Chondrocyte (in vitro differentiated cells): ENCODE measurements around the gene MTARC2. TPM values are rescaled to one million over a fixed set of nuclear protein-coding genes. Genes with fewer than 3 reads are reported as not detected.

Source experiments
- DNase-seq: peaks from one replicate; pipeline ENCODE4 v3.0.0; 2021; ENCODE audit warnings: mixed read lengths, low spot score
- H3K27ac Mint-ChIP-seq: one replicate; pipeline ENCODE4 v1.8.0; 2021; ENCODE audit warnings: mild to moderate bottlenecking, moderate library complexity, mixed read lengths; ENCODE audit not compliant: unreplicated experiment
- H3K27me3 Mint-ChIP-seq: 2 replicates; pipeline ENCODE4 v1.8.0; 2021; ENCODE audit warnings: low read depth, mixed read lengths
- H3K36me3 Mint-ChIP-seq: 2 replicates; pipeline ENCODE4 v1.8.0; 2021; ENCODE audit warnings: low read depth, mixed read lengths
- H3K4me1 Mint-ChIP-seq: 2 replicates; pipeline ENCODE4 v1.8.0; 2021; ENCODE audit warnings: low read depth, mild to moderate bottlenecking, mixed read lengths
- H3K4me3 Mint-ChIP-seq: one replicate; pipeline ENCODE4 v1.8.0; 2021; ENCODE audit warnings: mild to moderate bottlenecking, moderate library complexity, mixed read lengths; ENCODE audit not compliant: unreplicated experiment
- H3K9me3 Mint-ChIP-seq: 2 replicates; pipeline ENCODE4 v1.8.0; 2021; ENCODE audit warnings: low read depth, mixed read lengths
- CTCF ChIP-seq: fragments of 200-600 bp; sonication (generic); IDR thresholded peaks from 2 replicates; pipeline ENCODE4 v1.5.0; 2021; ENCODE audit warnings: antibody characterized with exemption, mild to moderate bottlenecking, moderate library complexity
- total RNA-seq: library from RNA; stranded (reverse); gene quantifications from 3 replicates; pipeline ENCODE4 v1.2.1, GENCODE V29; 2021

The MTARC2 gene
- total RNA-seq, 1 donor from 2014 or later = 19.5 TPM

GRCh38 chr1:220808345-220809186, 60.4 kb downstream of the MTARC2 start:
- no peak for TF ChIP-seq CTCF
- H3K27me3 Mint-ChIP-seq = no peaks in the 10 kb centered on the region
- H3K9me3 Mint-ChIP-seq = no peaks in the 10 kb centered on the region
- peak overlapping the region; percentile 5 for H3K4me3 Mint-ChIP-seq
- H3K27ac Mint-ChIP-seq = peak overlapping the region; percentile 53
- DNase-seq = no peak
- peaks cover 30% of the 10 kb centered on the region for H3K4me1 Mint-ChIP-seq
- peaks cover 4% of the 10 kb centered on the region for H3K36me3 Mint-ChIP-seq

- no peak for DNase-seq
- H3K9me3 Mint-ChIP-seq = no peaks in the 10 kb centered on the region
- no peak for TF ChIP-seq CTCF
- H3K4me1 Mint-ChIP-seq = peaks cover 24% of the 10 kb centered on the region
- peaks cover 4% of the 10 kb centered on the region for H3K36me3 Mint-ChIP-seq
- no peaks in the 10 kb centered on the region for H3K27me3 Mint-ChIP-seq
- H3K4me3 Mint-ChIP-seq = no peak overlapping the region
- H3K27ac Mint-ChIP-seq = no peak overlapping the region
Measured at GRCh38 chr1:220809187-220809550, 61.0 kb downstream of the MTARC2 start.

- peaks cover 4% of the 10 kb centered on the region for H3K36me3 Mint-ChIP-seq
- H3K27ac Mint-ChIP-seq = no peak overlapping the region
- no peak for DNase-seq
- H3K4me3 Mint-ChIP-seq = no peak overlapping the region
- no peak for TF ChIP-seq CTCF
- no peaks in the 10 kb centered on the region for H3K27me3 Mint-ChIP-seq
- H3K9me3 Mint-ChIP-seq = no peaks in the 10 kb centered on the region
- H3K4me1 Mint-ChIP-seq = peaks cover 18% of the 10 kb centered on the region
Measured at GRCh38 chr1:220809704-220810103, 61.6 kb downstream of the MTARC2 start.

- no peak for DNase-seq
- H3K9me3 Mint-ChIP-seq = no peaks in the 10 kb centered on the region
- no peak overlapping the region for H3K4me3 Mint-ChIP-seq
- no peak overlapping the region for H3K27ac Mint-ChIP-seq
- H3K27me3 Mint-ChIP-seq = no peaks in the 10 kb centered on the region
- H3K4me1 Mint-ChIP-seq = peaks cover 15% of the 10 kb centered on the region
- TF ChIP-seq CTCF = peak; percentile 84
- peaks cover 4% of the 10 kb centered on the region for H3K36me3 Mint-ChIP-seq
Measured at GRCh38 chr1:220810179-220810653, 62.1 kb downstream of the MTARC2 start.

DNA sequence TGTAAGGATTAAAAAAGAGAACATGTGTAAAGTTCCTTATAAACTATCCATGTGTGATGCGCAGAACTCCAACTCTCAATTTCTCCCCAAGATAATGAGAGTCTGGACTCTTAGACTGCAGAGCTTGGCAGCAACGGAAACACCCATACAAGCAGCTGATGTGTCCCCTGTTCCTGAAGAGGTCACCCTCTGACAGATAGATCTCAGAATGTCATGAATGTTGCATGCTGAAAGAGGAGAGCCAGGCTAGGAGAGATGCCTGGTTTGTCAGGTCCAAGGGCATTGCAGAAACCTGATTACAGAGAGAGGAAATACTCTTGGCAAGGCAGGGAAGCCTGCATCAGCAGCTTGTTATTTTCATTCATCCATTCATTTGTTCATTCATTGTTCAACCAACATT, 62.8 kb downstream of the MTARC2 start:
- no peak for DNase-seq
- Mint-ChIP-seq H3K4me3 (no peak overlapping the region), H3K36me3 (peaks cover 4% of the 10 kb centered on the region), H3K27me3 (no peaks in the 10 kb centered on the region), H3K4me1 (peaks cover 15% of the 10 kb centered on the region), H3K9me3 (no peaks in the 10 kb centered on the region), H3K27ac (no peak overlapping the region)
- TF ChIP-seq CTCF = no peak
